Mesenchymal stem cell (in vitro differentiated cells and primary cell): ENCODE measurements around the gene BICD2.

Source experiments
- DNase-seq: peaks from one replicate; pipeline ENCODE4 v3.0.0-alpha.2; 2013
- H2AFZ ChIP-seq: one replicate; pipeline ENCODE4 v1.6.1; 2013; ENCODE audit warnings: low read depth, mild to moderate bottlenecking, control low read depth, inconsistent platforms, low read length, moderate library complexity
- H2AK5ac ChIP-seq: 2 replicates; pipeline ENCODE4 v1.6.1; 2013; ENCODE audit warnings: low read length, moderate library complexity, mild to moderate bottlenecking, inconsistent platforms; ENCODE audit not compliant: severe bottlenecking
- H2BK120ac ChIP-seq: one replicate; pipeline ENCODE4 v1.6.1; 2013; ENCODE audit warnings: low read depth, mild to moderate bottlenecking, inconsistent platforms, low read length, moderate library complexity
- H2BK12ac ChIP-seq, 2 experiments: one replicate each; pipeline ENCODE4 v1.6.1; 2013; ENCODE audit warnings: inconsistent platforms in 2 of 2, low read length in 2 of 2, mild to moderate bottlenecking in 2 of 2, moderate library complexity in 2 of 2, control low read depth in 1 of 2
- H2BK15ac ChIP-seq: one replicate; pipeline ENCODE4 v1.6.1; 2013; ENCODE audit warnings: mild to moderate bottlenecking, low read depth, inconsistent platforms; ENCODE audit not compliant: poor library complexity, severe bottlenecking
- H2BK5ac ChIP-seq: 2 replicates; pipeline ENCODE4 v1.6.1; 2013; ENCODE audit warnings: low read depth, mild to moderate bottlenecking, low read length, control low read depth, inconsistent platforms; ENCODE audit not compliant: poor library complexity, severe bottlenecking
- H3K14ac ChIP-seq, 2 experiments: one replicate each; pipeline ENCODE4 v1.6.1; 2013; ENCODE audit warnings: inconsistent platforms in 2 of 2, low read length in 2 of 2, control low read depth in 1 of 2, mild to moderate bottlenecking in 1 of 2, moderate library complexity in 1 of 2
- H3K18ac ChIP-seq, 2 experiments: one replicate each; pipeline ENCODE4 v1.6.1; 2013; ENCODE audit warnings: inconsistent platforms in 2 of 2, low read length in 2 of 2, control low read depth in 1 of 2, low read depth in 1 of 2, mild to moderate bottlenecking in 1 of 2
- H3K23ac ChIP-seq, 2 experiments: one replicate each; pipeline ENCODE4 v1.6.1; 2013; ENCODE audit warnings: inconsistent platforms in 2 of 2, low read length in 2 of 2, mild to moderate bottlenecking in 2 of 2, moderate library complexity in 2 of 2, control low read depth in 1 of 2
- H3K27ac ChIP-seq: 2 replicates; pipeline ENCODE4 v1.5.1; 2013; ENCODE audit warnings: mild to moderate bottlenecking, moderate library complexity, low read length, control low read depth, inconsistent platforms; ENCODE audit not compliant: poor library complexity, severe bottlenecking
- H3K27me3 ChIP-seq, 2 experiments: 2 replicates each; pipeline versions ENCODE4 v1.6.1 to v1.7.0; 2013; ENCODE audit warnings: low read length in 2 of 2, mild to moderate bottlenecking in 2 of 2, moderate library complexity in 2 of 2, control low read depth in 1 of 2, inconsistent platforms in 1 of 2; ENCODE audit not compliant: control insufficient read depth in 1 of 2, insufficient read depth in 1 of 2
- H3K36me3 ChIP-seq, 2 experiments: 2 replicates each; pipeline versions ENCODE4 v1.6.1 to v1.7.0; 2013; ENCODE audit warnings: low read length in 2 of 2, control low read depth in 1 of 2, inconsistent platforms in 1 of 2, low read depth in 1 of 2, mild to moderate bottlenecking in 1 of 2; ENCODE audit not compliant: insufficient read depth in 2 of 2, control insufficient read depth in 1 of 2
- H3K4ac ChIP-seq, 2 experiments: one replicate each; pipeline ENCODE4 v1.6.1; 2013; ENCODE audit warnings: inconsistent platforms in 2 of 2, low read length in 2 of 2, mild to moderate bottlenecking in 2 of 2, moderate library complexity in 2 of 2, control low read depth in 1 of 2, low read depth in 1 of 2
- H3K4me1 ChIP-seq: 2 replicates; pipeline ENCODE4 v1.6.1; 2013; ENCODE audit warnings: low read depth, low read length, control low read depth; ENCODE audit not compliant: control insufficient read depth, insufficient read depth
- H3K4me2 ChIP-seq: 2 replicates; pipeline ENCODE4 v1.6.1; 2013; ENCODE audit warnings: low read length, mild to moderate bottlenecking, inconsistent platforms; ENCODE audit not compliant: poor library complexity, severe bottlenecking
- H3K4me3 ChIP-seq, 2 experiments: 2 replicates each; pipeline versions ENCODE4 v1.5.1 to v1.7.0; 2013; ENCODE audit warnings: low read length in 2 of 2, mild to moderate bottlenecking in 2 of 2, control low read depth in 1 of 2, low read depth in 1 of 2; ENCODE audit not compliant: insufficient read depth in 1 of 2
- H3K79me1 ChIP-seq: replicated peaks from 2 replicates; pipeline ENCODE4 v1.6.1; 2013; ENCODE audit warnings: mild to moderate bottlenecking, control low read depth, low read length, inconsistent platforms; ENCODE audit not compliant: poor library complexity, severe bottlenecking
- H3K9ac ChIP-seq: 2 replicates; pipeline ENCODE4 v1.7.0; 2013; ENCODE audit warnings: mild to moderate bottlenecking, low read length, moderate library complexity
- H3K9me3 ChIP-seq: 2 replicates; pipeline ENCODE4 v1.7.0; 2013; ENCODE audit warnings: mild to moderate bottlenecking, low read length; ENCODE audit not compliant: control insufficient read depth
- H4K8ac ChIP-seq: one replicate; pipeline ENCODE4 v1.6.1; 2013; ENCODE audit warnings: inconsistent platforms, mild to moderate bottlenecking, low read length, moderate library complexity
- H4K91ac ChIP-seq: one replicate; pipeline ENCODE4 v1.6.1; 2013; ENCODE audit warnings: mild to moderate bottlenecking, low read length, inconsistent platforms
- WGBS: methylation state at CpG from one replicate; pipeline ENCODE4 v1.1.7; 2013; ENCODE audit warnings: mixed read lengths; 5-methylcytosine and 5-hydroxymethylcytosine counted together

BICD2 gene

DNA sequence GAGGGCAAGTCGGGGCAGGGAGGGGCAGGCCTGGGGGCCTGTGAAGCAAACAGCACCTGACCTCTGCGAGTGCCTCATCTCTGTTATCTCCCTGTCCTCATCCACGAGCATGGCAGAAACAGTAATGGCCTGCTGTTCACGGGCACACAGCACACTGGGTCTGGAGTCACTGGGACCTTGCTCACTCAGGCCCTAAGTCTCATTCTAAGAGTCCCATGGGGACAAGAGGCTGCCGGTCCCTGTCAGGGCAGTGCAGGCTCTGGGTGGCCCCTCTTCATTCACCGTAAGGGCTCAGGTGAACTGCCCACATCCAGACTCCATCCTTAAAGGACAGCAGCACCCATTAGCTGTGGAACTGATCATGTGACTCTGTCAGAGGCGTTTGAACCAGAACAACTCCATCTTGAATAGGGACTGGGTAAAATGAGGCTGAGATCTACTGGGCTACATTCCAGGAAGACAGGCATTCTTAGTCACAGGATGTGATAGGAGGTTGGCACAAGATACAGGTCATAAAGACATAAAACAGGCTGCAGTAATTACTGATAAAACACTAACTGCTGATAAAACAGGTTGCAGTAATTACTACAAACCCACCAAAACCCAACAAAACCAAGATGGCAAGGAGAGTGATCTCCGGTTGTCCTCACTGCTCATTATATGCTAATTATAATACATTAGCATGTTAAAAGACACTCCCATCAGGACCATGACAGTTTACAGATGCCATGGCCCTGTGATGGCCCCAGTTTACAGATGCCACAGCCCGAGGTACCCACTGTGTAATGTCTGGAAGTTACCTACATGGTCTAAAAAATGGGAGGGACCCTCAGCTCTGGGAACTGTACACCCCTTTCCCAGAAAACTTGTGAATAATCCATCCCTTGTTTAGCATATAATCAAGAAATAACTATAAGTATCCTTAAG is 28.7 kb downstream of the BICD2 start:
- H3K9me3 ChIP-seq: no peaks in the 10 kb centered on the region
- no peak overlapping the region for H2BK15ac ChIP-seq
- H3K79me1 ChIP-seq: peaks cover 47% of the 10 kb centered on the region
- H2AFZ ChIP-seq: no peak overlapping the region
- no peak overlapping the region for H3K27ac ChIP-seq
- peak overlapping the region; percentile 29 for H4K91ac ChIP-seq
- no peak overlapping the region for H2AK5ac ChIP-seq
- H3K4me3 ChIP-seq: peak overlapping the region in 1 of 2 experiments; percentile 62
- H2BK120ac ChIP-seq: no peak overlapping the region
- no peak overlapping the region for H3K23ac ChIP-seq
- no peak overlapping the region for H4K8ac ChIP-seq
- no peak for DNase-seq
- WGBS: 92% methylated on average over 9 of the region's 9 CpGs
- H3K36me3 ChIP-seq: peaks cover 0 to 4% of the 10 kb centered on the region in 2 experiments
- peaks cover 26% of the 10 kb centered on the region for H3K4me1 ChIP-seq
- no peaks in the 10 kb centered on the region for H3K27me3 ChIP-seq
- H3K14ac ChIP-seq: no peak overlapping the region
- H3K4ac ChIP-seq: no peak overlapping the region
- no peak overlapping the region for H2BK12ac ChIP-seq
- no peak overlapping the region for H2BK5ac ChIP-seq
- H3K4me2 ChIP-seq: no peak overlapping the region
- peak overlapping the region; percentile 21 for H3K9ac ChIP-seq
- no peak overlapping the region for H3K18ac ChIP-seq

DNA sequence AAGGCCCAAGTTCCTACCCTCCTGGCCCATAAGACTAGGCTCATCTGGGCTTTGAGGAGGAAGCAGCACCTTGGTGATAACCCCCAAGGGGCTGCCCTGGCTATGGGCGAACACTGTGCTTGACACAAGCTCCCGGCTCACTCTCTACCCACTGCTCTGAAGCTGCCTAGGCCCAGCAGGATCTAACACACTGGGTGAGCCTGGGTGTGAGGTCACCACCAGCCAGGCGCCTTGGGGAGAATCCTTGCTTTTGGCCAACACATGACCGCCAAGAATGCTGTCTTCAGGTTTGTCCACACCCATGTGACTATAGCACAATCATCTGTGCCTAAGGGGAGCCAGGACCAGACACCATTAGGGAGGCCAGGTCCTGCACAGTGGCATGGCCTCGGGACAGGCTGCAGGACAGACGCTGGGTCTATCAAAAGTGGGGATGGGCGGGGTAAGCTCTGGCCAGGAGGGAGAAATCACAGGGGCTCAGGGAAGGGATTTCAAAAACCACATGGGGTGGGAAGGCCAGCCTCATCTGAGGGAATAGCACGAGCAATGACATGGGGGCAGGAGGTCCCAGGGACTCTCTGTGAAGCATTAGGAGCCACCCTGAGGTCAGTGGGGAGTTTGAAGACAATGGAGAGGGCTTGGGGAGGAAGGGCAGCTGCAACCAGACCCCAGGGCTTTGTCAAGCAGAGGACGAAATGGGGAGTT is 29.6 kb downstream of the BICD2 start:
- H2BK5ac ChIP-seq: no peak overlapping the region
- no peak for DNase-seq
- H3K4me2 ChIP-seq: no peak overlapping the region
- no peak overlapping the region for H3K27ac ChIP-seq
- no peak overlapping the region for H2BK120ac ChIP-seq
- H2AFZ ChIP-seq: no peak overlapping the region
- H3K9me3 ChIP-seq: no peaks in the 10 kb centered on the region
- H3K9ac ChIP-seq: no peak overlapping the region
- peak overlapping the region in 1 of 2 experiments; percentile 37 for H3K18ac ChIP-seq
- H3K36me3 ChIP-seq: peaks cover 3 to 9% of the 10 kb centered on the region in 2 experiments
- H3K4ac ChIP-seq: no peak overlapping the region
- no peak overlapping the region for H3K4me3 ChIP-seq
- no peaks in the 10 kb centered on the region for H3K27me3 ChIP-seq
- peak overlapping the region in 1 of 2 experiments; percentile 54 for H2BK12ac ChIP-seq
- peaks cover 24% of the 10 kb centered on the region for H3K4me1 ChIP-seq
- H3K23ac ChIP-seq: peak overlapping the region in 1 of 2 experiments; percentile 67
- no peak overlapping the region for H2BK15ac ChIP-seq
- WGBS: 97% methylated on average over 9 of the region's 9 CpGs
- peak overlapping the region; percentile 18 for H4K91ac ChIP-seq
- H3K14ac ChIP-seq: peak overlapping the region in 1 of 2 experiments; percentile 45
- no peak overlapping the region for H4K8ac ChIP-seq
- H2AK5ac ChIP-seq: no peak overlapping the region
- H3K79me1 ChIP-seq: peaks cover 51% of the 10 kb centered on the region

DNA sequence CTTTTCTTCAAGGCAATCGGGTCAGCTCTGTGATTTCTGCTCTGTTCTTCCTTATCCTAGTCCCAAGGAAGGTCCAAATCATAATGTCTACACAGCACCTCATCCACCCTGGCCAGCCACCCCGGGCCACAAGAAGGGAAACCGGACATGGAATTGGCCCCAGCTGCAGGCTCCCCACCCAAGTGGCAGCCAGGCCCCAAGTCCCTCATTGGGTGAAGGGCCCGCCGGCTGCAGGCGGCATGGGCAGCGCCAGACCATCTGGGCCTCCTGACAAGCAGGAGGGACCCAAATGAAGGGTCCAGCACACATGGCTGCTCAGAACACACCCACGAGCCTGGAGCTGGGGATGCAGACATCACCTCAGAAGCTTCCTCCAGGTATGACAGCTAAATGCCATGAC is 33.7 kb downstream of the BICD2 start:
- Histone ChIP-seq H3K23ac (peak overlapping the region in 1 of 2 experiments; percentile 28), H3K4me3 (no peak overlapping the region), H4K8ac (no peak overlapping the region), H3K9me3 (no peaks in the 10 kb centered on the region), H2BK15ac (no peak overlapping the region), H3K9ac (no peak overlapping the region), H3K4ac (no peak overlapping the region), H2AK5ac (no peak overlapping the region), H3K18ac (no peak overlapping the region), H3K79me1 (peaks cover 56% of the 10 kb centered on the region), H3K27me3 (no peaks in the 10 kb centered on the region), H2BK5ac (no peak overlapping the region), H3K4me1 (peaks cover 21% of the 10 kb centered on the region), H2AFZ (no peak overlapping the region), H3K14ac (no peak overlapping the region), H3K27ac (no peak overlapping the region), H4K91ac (no peak overlapping the region), H3K36me3 (peaks cover 33 to 44% of the 10 kb centered on the region in 2 experiments), H2BK120ac (no peak overlapping the region), H3K4me2 (no peak overlapping the region), H2BK12ac (no peak overlapping the region)
- DNase-seq: no peak
- WGBS: 97% methylated on average over 8 of the region's 8 CpGs

DNA sequence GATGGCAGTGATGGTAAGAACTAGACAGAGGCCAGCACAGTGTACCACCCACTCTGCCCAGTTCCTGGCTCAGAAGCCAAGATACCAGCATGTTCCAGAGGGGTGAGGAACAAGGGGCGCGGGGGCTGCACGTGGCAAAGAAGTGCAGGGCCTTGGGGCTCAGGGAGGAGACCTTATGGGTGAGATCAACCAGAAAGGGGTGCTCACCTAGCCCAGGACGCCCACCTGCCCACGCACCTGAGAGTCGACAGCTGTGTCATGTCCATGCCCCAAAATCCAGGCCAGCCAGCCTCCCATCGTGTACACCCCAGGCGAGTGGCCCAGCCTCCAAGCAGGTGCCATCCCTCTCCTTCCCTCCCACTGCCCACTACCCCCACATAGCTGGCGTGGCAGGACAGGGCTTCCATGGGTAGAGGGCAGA is 34.9 kb downstream of the BICD2 start:
- H3K9ac ChIP-seq: no peak overlapping the region
- WGBS: 97% methylated on average over 9 of the region's 9 CpGs
- no peak overlapping the region for H3K27ac ChIP-seq
- H2BK120ac ChIP-seq: no peak overlapping the region
- no peak overlapping the region for H3K23ac ChIP-seq
- H2BK12ac ChIP-seq: peak overlapping the region in 1 of 2 experiments; percentile 8
- no peaks in the 10 kb centered on the region for H3K27me3 ChIP-seq
- no peak overlapping the region for H2AK5ac ChIP-seq
- H3K4me3 ChIP-seq: no peak overlapping the region
- H3K4me1 ChIP-seq: peaks cover 19% of the 10 kb centered on the region
- DNase-seq: no peak
- no peak overlapping the region for H3K4ac ChIP-seq
- peak overlapping the region; percentile 66 for H4K8ac ChIP-seq
- H3K36me3 ChIP-seq: peaks cover 43 to 55% of the 10 kb centered on the region in 2 experiments
- no peak overlapping the region for H2BK5ac ChIP-seq
- H3K9me3 ChIP-seq: no peaks in the 10 kb centered on the region
- H4K91ac ChIP-seq: peak overlapping the region; percentile 43
- H2BK15ac ChIP-seq: no peak overlapping the region
- H3K79me1 ChIP-seq: peaks cover 57% of the 10 kb centered on the region
- H3K14ac ChIP-seq: peak overlapping the region in 1 of 2 experiments; percentile 19
- H3K18ac ChIP-seq: no peak overlapping the region
- no peak overlapping the region for H3K4me2 ChIP-seq
- H2AFZ ChIP-seq: no peak overlapping the region
